ENCODE measurements around the gene SLC18A2.
"Not testable (repeated sequence)": the region's sequence is repeated elsewhere in the genome, so short reads cannot be mapped to it uniquely, and the experiment has no call there.

Gene SLC18A2

DNA sequence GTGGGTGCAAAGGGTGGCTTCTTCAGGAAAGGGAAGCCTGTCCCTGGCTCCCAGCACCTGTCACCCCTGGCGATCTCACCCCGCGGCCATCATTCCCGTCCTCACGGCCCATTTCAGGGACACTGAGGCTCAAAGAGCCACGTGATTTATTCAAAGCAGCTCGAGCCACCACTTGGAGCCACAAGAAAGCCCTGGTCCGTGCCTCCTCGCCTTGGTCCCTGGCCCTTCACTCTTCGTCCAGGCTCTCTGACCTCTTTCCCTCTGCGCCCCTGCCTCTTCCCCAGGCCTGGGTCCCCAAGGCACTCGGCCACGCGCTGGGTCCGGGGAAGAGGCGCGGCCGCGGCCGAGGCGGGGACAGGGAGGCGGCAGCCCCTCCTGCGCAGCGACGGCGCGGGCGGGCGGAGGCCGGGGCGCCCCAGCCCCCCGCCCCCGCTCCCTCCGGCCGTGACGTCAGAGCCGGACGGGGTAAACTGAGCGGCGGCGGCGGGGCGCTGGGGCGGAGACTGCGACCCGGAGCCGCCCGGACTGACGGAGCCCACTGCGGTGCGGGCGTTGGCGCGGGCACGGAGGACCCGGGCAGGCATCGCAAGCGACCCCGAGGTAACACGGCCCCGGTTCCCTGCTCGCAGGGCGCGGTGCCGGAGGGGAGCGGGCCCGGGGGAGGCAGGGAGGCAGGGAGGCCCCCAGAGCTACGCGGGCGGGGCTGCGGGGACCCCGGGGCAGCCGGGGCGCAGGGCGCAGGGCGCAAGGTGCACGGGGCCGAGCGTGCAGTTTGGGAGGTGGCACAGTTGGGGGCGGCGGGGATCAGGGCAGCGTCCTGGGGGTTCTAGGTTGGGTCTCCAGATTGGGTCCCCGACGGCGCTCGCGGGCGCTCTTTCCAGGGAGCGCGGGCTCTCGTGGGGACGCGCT lies at the start of gene SLC18A2:
TSS of gene SLC18A2 (plus strand) at position 494 of the 909 bp plus-strand sequence. CDS start 580 bp downstream, outside the sequence.
- DNase-seq (ENCODE audit: low read depth, low spot score), result no peak

DNA sequence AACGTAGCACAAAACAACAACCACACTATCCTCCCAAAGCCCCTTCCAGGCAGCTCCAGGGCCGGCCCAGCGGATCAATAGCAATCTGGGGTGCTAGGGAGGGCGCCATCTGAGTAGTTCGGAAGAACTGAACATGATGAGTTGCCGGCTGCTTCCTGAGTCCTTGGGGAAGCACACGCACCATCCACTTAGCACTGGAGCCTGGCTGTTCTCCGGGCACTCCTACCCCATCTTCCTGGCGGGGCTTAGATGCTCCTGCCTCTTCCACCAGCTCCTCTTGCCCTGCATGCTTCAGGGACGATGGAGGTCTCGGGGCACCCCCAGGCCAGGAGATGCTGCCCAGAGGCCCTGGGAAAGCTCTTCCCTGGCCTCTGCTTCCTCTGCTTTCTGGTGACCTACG lies 43.7 kb upstream of the SLC18A2 start, which contains the start of gene KCNK18:
TSS of gene KCNK18 (plus strand) at position 301 of the 400 bp plus-strand sequence. CDS start at position 301, 0 bp downstream.
- DNase-seq (ENCODE audit: low read depth, low spot score), result no peak

DNA sequence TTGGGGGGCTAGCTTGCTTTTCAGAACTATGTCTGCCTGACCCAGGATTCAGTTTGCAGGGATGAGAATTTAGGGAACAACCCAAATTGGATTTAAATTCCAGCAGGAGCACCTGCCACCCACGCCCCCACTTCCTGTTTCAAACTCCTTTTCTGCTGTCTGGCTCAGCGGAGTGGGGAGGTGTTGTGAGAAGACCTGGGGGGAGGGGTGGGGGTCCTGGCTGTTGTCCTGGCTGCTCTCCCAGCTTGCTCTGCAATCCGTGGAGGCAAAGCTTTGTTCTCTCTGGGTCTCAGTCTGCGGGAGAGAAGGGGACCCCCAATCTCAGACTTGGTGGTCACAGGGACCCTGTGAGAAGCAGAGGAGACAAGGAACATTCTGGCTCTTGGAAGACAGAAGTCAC lies 42.8 kb upstream of the SLC18A2 start:
- DNase-seq (ENCODE audit: low read depth, low spot score), result no peak

DNA sequence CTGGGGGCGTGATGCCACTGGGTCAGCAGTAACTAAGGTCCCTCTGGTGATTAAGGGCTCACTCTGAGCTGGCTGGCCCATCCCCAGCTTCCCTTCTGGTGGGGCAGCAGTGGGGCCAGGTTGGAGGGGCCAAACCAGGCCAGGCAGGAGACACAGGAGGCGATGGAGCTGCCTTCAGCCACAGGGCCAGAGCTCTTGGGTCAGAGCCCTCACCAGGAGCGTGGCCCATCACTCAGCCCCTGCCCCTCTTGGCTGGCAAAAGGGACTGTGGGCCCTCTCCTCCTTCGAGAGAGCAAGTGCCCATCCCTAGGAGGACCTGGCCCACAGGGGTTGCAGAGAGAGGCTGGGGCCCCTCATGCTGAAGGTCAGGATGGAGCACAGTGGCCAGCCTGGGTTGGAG lies 39.1 kb upstream of the SLC18A2 start:
- DNase-seq (ENCODE audit: low read depth, low spot score), result no peak

DNA sequence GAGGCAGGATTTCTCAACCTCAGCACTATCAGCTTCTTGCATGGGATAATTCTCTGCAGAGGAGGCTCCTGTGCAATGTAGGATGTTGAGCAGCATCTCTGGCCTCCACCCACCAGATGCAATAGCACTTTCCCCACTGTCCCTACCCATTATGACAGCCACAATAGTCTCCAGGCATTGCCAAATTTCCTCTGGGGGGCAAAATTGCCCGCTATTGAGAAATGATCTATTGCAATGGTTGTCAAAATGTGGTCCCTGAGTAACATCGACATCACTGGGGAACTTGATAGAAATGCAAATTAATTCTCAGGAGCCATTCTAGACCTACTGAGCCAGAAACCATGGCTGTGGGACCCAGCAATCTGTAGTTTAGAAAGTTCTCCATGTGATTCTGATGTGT lies 36.6 kb upstream of the SLC18A2 start:
- no peak for DNase-seq (ENCODE audit: low read depth, low spot score)

DNA sequence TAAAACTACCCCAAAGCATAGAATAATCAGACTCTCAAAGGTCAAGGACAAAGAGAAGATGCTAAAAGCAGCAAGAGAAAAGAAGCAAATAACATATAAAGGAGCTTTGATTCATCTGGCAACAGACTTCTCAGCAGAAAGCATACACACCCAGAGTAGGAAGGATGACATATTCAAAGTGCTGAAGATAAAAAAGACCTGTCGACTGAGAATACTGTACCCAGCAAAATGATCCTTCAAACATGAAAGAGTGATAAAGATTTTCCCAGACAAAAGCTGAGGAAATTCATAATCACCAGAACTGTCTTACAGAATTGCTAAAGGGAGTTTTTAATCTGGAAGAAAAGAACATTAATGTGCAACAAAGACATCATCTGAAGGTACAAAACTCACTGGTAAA lies 28.7 kb upstream of the SLC18A2 start:
- no peak for DNase-seq (ENCODE audit: low read depth, low spot score)

DNA sequence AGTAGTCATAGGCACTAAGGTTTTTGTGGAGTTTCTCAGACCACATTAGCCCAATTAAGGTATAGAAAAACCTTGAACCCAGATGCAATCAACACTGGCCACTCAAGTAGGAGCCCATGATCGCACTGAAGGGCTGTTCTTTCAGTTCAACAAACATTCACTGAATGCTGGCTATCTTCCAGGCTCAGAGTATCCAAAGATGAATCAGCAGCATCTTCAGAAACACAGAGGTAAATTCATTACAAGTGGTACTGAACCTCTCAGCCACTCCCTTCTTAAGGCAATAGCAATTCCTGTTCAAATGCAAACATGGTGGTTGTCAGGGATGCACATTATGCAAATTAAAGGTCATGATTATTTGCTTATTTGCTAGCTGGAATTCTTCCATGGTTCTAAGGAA lies 26.5 kb upstream of the SLC18A2 start:
- DNase-seq (ENCODE audit: low read depth, low spot score), result no peak

DNA sequence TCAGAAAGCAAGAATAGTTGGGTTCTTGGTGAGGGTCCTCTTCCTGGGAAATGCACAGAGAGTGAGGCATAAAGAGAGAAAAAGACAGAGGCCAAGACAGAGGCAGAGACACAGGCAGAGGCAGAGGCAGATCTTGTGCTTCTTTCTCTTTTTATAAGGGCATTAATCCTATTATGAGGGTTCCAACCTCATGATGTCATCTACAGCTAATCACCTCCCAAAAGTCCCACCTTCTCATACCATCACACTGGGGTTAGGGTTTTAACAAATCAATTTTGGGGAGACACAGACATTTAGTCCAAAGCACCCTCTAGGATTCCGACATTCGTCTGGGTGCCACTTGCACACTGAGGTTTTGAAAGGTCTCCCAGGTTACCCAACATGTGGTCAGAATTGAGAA lies 25.8 kb upstream of the SLC18A2 start:
- no peak for DNase-seq (ENCODE audit: low read depth, low spot score)

DNA sequence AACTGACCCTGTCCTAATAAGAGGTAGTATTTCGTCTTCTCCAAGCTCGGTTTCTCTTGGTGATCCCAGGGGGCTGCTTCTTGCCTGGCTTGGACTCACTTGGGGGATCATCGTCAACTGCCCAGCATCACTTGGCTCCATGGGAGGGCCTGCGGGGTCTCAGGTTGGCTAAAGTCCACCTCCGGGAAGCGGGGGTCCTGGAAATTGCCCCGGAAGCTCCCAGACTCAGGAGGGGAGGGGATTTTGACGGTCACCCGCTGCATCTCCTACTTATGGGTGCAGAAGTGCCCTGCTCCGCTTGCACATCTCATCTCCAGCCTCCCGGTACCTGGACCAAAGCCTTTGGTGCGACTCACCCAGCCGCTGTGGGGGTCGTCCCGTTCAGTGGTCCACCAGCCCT lies 24.9 kb upstream of the SLC18A2 start:
- DNase-seq (ENCODE audit: low read depth, low spot score), result no peak

DNA sequence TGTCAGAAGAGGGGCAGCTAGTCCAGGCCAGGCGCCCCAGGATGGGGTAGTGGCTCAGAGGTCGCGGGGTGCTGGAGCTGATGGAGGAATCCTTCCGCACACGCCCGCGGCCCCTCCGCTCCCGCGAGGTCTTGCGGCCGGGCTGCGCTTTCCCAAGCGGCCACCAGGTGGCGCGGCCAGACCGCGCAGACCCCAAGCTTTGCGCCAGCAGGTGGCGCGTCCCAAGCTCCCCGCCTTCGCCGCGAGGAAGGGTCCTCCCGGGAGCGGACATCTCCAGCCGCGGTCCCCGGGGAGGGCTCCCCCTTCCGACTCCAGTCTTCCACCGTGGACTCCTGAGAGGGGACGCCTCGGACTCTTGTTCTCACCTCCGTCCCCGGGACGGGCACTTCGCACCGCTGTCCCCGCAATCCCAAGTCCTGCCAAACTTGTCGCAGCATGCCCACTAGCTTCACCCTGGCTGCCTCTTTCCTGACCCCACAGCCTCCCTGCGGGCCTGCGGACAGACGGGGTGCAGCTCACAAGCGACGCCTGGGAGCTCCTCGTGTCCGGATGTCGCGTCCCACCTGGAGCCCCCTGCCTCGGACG lies 24.2 kb upstream of the SLC18A2 start:
- DNase-seq (ENCODE audit: low read depth, low spot score), result peak; percentile 87

DNA sequence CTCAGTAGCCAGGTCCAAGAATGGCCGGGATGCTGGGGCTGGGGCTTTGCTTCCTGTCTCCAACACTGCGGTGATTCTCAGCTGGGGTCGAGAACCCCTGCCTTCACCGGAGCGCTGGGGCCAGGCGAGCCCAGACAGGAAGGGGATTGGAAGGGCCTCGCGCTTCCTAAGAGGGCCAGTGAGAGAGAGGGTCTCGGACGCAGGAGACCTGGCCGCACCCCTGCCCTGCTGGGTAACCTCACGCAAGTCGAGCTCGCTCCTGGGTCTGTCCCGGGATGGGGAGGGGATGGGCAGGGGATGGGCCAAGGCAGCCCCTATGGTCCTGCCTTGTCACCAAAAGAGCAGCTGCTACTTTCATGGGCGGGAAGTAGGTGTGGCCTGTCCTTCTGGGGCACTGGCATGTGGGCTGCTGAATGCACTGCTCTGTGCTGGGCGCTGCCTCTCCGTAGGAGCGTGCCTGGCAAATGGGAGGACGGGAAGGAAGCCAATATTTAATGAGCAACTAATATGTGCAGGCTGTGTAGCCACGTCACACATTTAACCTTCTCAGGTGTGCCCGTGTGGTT lies 23.6 kb upstream of the SLC18A2 start:
- DNase-seq (ENCODE audit: low read depth, low spot score), result peak; percentile 54

DNA sequence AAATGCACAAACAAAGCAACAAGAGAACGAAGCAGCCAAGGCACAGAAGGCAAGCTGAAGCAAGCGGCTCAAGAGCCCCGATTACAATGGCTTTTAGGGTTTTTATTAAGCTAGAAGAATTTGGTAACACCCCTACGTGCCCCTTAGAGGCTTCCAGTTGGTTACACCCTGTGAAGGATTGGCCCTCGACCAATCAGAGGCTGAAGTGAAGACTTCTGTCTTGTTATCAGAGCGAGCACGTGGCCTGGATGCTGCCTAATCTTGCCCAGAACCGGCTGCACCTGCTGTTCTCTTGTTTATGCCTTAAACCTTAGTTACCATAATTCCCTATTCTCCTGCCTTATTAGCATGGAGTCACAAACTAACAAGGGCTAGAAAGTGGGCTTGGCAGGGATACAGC lies 22.3 kb upstream of the SLC18A2 start:
- no peak for DNase-seq (ENCODE audit: low read depth, low spot score)

DNA sequence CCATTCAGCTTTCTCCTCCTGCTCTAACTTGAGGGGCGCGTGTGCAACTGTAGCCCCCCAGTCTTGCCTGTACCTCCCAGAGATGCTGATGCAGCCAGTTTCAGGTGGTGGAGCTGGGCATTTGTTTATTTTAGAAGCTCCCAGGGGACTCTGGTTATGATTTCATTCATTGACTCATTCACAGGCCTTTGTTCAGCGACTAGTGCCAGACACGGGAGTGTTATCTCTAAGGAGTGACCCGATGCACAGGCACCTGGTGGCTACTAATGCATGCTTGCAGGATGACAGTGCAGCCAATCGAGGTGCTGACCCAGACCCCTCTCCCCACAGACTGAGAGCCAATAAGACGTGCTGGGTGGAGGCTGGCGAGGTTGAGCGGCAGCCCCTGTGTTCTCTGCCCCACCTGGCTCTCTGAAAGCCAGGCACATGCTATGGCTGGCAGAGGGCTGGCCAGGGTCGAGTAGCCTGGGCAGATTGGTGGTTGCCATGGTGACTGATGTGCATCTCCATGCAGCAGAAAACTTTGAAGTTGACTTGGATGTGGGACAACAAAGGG lies 19.7 kb upstream of the SLC18A2 start:
- DNase-seq (ENCODE audit: low read depth, low spot score), result peak; percentile 70

DNA sequence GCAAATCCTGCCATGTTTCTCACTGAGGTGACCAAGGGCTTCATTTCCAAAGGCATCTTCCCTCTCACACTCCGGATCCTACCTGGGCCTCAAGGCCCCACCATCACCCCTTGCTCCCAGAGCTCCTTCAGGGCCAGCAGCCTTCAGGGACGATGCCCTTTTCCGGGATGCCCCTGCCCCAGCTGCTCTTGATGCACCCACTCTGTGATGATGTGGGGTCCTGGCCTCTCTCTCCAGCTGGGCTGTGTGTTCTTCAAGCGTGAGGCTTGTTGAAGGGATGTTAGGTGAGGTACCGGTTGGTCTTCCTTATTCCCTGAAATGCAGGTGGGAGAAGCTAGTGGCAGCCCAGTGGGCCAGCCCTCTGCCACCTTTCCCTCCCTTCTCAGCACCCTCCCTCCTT lies 18.4 kb upstream of the SLC18A2 start:
- no peak for DNase-seq (ENCODE audit: low read depth, low spot score)

DNA sequence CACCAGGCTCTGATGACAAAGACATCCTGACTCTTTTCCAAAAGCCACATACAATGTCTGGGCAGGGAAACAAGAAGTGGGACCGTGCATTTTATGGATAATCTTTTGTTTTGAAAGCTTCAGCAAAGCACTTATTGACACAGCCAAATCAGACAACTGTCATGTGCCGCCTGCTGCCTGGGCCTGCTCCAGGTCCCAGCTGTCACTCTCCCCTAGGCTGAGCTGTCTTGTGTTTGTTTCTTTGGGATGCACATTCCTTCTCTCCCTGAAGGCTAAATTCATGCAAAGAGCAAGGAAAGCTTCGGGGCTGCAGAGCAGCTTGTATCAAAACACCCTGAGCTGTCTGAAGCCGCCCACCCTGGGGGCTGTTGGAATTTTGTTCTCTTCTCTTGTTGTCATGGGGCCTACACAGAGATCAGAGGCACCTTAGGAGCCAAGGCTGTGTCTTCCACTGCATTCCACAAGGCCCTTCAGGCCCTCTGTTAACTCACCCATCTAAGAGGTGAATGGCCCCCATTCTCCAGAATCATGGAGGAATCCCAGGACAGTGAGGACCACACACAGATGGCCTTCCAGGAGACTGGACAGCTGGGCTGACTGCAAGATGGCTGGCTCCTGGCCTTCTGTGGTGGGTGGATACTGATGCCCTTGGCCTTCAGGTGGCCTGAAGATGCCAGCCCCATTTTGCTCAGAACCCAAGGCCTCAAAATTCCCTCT lies 17.8 kb upstream of the SLC18A2 start:
- DNase-seq (ENCODE audit: low read depth, low spot score), result peak; percentile 92

DNA sequence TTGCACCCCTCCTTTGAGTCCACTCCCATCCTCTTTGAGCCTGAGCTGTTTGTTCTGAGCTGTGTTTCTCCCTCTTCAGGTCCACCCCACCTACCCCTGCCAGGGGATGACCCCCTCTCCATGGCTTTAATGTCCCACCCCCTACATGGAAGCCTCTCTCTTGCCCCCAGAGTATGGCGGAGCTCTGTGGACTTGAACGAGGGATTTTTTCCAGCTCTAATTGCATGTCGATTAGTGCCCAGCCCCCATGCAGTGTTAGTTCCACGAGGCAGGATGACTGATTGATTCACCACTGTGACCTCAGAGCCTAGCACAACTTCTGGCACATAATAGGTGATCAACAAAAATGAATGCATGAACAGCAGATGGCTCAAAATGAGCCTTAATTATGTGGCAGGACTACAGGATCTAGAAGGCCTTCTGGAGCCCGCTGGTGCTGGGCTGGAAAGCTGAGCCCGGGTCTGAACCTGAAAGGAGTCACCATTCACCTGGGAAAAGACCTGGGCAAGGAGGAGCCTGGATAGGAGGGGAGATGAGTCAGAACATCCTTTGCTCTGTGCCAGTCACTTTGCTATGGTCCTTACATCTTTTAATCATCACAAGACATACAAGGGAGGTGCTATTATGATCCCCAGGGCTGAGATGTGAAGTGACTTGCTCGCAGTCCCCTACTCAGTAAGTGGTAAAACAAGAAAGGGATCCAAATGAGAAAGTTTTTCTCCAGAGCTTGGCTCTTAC lies 17.1 kb upstream of the SLC18A2 start:
- no peak for DNase-seq (ENCODE audit: low read depth, low spot score)

DNA sequence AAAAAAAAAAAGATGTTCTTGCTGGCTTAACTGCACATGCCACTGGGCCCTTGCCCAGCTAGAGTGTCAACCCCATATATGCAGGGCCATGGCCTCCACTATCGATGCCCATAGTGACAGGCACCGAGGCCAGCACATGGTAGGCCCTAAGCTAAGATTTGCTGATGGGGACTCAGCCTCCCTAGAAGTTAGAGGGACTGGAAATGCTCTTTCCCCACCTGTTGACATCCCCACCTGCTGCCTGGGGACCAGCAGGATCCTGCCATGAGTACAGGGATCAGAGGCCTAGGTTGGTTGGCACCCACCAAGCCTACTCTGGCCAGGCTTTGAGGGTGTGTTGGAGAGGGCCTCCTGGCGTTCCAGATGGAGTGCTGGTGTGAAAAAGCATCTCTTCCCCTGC lies 16.0 kb upstream of the SLC18A2 start:
- no peak for DNase-seq (ENCODE audit: low read depth, low spot score)

DNA sequence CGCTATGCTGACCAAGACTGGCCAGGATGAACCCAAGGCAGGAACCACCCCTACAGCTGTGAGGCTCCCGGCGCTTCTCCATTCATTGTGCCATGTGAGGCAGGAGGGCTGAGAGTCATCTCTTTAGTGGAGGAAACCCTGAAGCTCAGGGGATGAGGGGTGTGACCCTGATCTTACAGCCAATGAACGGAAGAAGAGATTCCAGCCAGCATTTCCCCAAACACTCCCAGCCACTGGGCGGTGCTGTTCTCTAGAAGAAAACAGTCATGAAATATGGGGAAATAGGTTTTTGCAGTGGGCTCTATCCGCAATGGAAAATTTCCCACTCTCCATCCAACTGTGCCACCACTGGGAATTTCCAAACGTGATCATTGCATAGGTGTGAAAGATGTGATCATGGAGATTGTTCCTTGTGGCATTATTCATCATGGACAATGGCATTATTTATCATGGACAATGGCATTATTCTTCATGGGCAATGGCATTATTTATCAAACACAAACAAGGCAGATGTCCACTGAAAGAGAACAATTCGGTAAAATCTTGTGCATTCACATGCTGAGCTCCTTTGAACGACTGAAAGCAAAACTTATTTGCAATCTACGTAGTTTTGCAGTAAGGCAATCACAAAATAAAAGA lies 14.0 kb upstream of the SLC18A2 start:
- peak; percentile 56 for DNase-seq (ENCODE audit: low read depth, low spot score)

DNA sequence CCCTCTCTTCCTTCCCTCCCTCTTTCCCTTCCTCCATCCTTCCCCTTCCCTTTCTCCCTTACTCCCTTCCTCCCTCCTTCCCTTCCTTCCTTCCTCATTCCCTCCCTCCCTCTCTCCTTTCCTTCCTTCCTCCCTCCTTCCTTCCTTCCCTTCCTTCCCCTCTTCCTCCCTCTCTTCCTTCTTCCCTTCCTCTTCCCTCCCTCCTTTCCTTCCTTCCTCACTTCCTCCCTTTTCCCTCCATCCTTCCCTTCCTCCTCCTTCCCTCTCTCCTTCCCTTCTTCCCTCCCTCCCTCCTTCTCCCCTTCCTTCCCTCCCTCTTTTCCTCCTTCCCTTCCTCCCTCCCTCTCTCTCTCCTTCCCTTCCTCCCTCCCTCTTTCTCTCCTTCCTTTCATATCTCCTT lies 12.7 kb upstream of the SLC18A2 start:
- DNase-seq (ENCODE audit: low read depth, low spot score), result no peak

DNA sequence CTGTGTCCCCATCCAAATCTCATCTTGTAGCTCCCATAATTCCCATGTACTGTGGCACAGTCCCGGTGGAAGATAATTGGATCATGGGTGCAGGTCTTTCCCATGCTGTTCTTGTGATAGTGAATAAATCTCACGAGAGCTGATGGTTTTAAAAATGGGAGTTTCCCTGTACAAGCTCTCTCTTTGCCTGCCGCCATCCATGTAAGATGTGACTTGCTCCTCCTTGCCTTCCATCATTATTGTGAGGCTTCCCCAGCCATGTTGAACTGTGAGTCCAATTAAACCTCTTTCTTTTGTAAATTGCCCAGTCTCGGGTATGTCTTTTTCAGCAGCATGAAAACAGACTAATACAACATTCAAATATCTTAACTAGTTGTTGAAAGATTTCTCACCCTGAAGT lies 10.8 kb upstream of the SLC18A2 start:
- DNase-seq (ENCODE audit: low read depth, low spot score), result not testable (repeated sequence)
